Activated CD4-positive, alpha-beta memory T cell treated with anti-CD3 and anti-CD28 coated beads, Interleukin-2, amount 10 ng/mL, durations not matched to agents 7 days and 5 days (primary cell): Measurements from ENCODE around the gene SNRPD1. TPM values are rescaled to one million over a fixed set of nuclear protein-coding genes. Genes with fewer than 3 reads are reported as not detected.
"Not testable (repeated sequence)": the region's sequence is repeated elsewhere in the genome, so short reads cannot be mapped to it uniquely, and the experiment has no call there.

Experiments
- CTCF ChIA-PET: fragments of 350-600 bp; sonication (Branson Sonifier 250); formaldehyde crosslinking; loops from one replicate; lab custom pipeline; 2021; ENCODE audit warnings: antibody characterized with exemption, inconsistent platforms; lab: Charles Lee
- POLR2A ChIA-PET: fragments of 350-600 bp; sonication (Branson Sonifier 250); formaldehyde crosslinking; loops from one replicate; lab custom pipeline; 2021; ENCODE audit warnings: antibody characterized with exemption; lab: Charles Lee
- DNase-seq: peaks from one replicate; pipeline ENCODE4 v3.0.0-alpha.2; 2020
- H3K27ac Mint-ChIP-seq: one replicate; pipeline ENCODE4 v1.8.0; 2021; ENCODE audit warnings: mild to moderate bottlenecking, mixed read lengths
- H3K27me3 Mint-ChIP-seq: one replicate; pipeline ENCODE4 v1.8.0; 2021; ENCODE audit warnings: mixed read lengths
- H3K36me3 Mint-ChIP-seq: one replicate; pipeline ENCODE4 v1.8.0; 2021; ENCODE audit warnings: low read depth, mixed read lengths
- H3K4me1 Mint-ChIP-seq: one replicate; pipeline ENCODE4 v1.8.0; 2021; ENCODE audit warnings: mixed read lengths
- H3K4me3 Mint-ChIP-seq: one replicate; pipeline ENCODE4 v1.8.0; 2021; ENCODE audit warnings: mild to moderate bottlenecking, mixed read lengths
- H3K9me3 Mint-ChIP-seq: one replicate; pipeline ENCODE4 v1.8.0; 2021; ENCODE audit warnings: mixed read lengths
- total RNA-seq, 2 experiments: library from RNA; stranded (reverse); gene quantifications; one replicate each; pipeline ENCODE4 v1.2.3, GENCODE V29; 2021

SNRPD1 gene
- total RNA-seq, 2 experiments from 2014 or later: 96.6 to 97.5 TPM

DNA sequence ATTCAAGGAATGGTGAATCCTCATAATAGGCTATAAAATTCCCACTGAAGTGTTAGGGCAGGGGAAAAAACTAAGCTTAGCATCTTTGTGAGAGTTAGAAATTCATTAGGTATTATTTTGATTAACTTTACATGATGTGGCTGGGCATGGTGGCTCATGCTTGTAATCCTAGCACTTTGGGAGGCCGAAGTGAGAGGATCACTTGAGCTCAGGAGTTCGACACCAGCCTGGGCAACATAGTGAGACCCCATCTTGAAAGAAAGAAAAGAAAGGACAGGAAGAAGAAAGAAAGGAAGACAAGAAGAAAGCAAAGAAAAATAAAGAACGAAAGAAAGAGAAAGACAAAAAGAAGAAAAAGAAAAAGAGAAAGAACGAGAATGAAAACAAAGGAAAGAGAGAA is 40.0 kb downstream of the SNRPD1 start:
- ChIA-PET POLR2A (no interaction called here), CTCF (no interaction called here)
- no peak for DNase-seq
- Mint-ChIP-seq H3K9me3 (peaks cover 2% of the 10 kb centered on the region), H3K36me3 (peaks cover 41% of the 10 kb centered on the region), H3K4me3 (no peak overlapping the region), H3K4me1 (peaks cover 5% of the 10 kb centered on the region), H3K27ac (no peak overlapping the region), H3K27me3 (no peaks in the 10 kb centered on the region)

DNA sequence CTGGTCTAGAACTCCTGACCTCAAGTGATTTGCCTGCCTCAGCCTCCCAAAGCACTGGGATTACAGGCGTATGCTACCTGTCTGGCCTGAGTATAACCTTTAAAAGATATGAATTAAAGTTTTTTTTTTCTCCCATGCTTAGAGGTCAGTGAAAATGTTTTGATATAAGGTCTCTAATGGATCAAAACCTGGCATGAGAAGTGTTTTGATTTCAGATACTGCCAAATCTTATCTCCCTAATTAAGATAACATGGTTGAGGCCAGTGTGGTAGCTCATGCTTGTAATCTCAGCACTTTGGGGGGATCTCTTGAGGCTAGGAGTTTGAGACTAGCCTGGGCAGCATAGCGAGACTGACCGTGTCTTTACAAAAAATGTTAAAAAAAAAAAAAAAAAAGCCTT is 41.2 kb downstream of the SNRPD1 start:
- Mint-ChIP-seq H3K27ac (no peak overlapping the region), H3K4me1 (peaks cover 5% of the 10 kb centered on the region), H3K36me3 (peaks cover 44% of the 10 kb centered on the region), H3K4me3 (no peak overlapping the region), H3K27me3 (no peaks in the 10 kb centered on the region), H3K9me3 (peaks cover 2% of the 10 kb centered on the region)
- no peak for DNase-seq
- POLR2A ChIA-PET: interaction anchor here (1.2 kb wide), 1 partner anchor 21 kb away, joined by 4 read pairs; no protein-coding TSS in a partner anchor
- CTCF ChIA-PET: no interaction called here

DNA sequence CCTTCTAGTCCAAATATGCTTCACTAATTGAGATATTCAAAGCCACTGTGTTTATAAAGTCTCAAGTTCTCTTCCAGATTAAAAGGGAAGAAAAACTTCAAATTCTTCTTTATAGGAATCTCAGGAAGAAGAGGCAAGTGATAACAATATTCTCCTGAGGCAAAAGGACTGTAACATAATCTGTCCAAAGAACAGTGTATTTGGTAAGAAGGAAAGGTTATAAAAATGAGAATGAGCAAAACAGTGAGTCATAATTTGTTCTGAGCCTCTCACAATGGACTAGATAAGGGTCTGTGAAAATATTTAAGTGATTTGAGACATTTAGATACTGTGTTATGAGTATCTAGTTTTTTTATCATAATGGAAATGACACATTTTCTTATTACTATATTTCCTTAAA is 44.3 kb downstream of the SNRPD1 start:
- DNase-seq: no peak
- Mint-ChIP-seq H3K4me1 (peaks cover 11% of the 10 kb centered on the region), H3K27ac (no peak overlapping the region), H3K27me3 (no peaks in the 10 kb centered on the region), H3K36me3 (peaks cover 56% of the 10 kb centered on the region), H3K9me3 (peaks cover 2% of the 10 kb centered on the region), H3K4me3 (no peak overlapping the region)
- ChIA-PET POLR2A (no interaction called here), CTCF (no interaction called here)

DNA sequence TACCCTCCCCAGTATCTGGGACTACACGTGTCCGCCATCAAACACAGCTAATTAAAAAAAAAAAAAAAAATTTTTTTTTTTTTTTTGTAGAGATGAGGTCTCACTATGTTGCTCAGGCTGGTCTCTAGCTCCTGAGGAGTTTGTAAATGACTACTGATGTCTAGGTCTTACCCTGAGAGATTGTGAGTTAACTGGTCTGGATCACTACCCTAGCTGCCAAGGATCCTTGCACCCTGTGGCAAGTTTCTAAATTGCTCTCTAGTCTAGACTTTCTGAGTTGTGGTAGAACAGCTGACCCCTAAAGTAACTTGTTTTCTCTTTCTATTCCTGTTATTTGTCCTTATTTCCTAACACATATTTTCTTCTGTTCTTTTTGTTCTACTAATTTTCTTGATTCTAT is 48.0 kb downstream of the SNRPD1 start:
- ChIA-PET CTCF (interaction anchor here (0.7 to 1.7 kb wide), 2 partner anchors 59 to 461 kb away, joined by 4 read pairs; partner anchors contain the start of gene ESCO1), POLR2A (interaction anchor here (1.1 kb wide), 1 partner anchor 22 kb away, joined by 3 read pairs; no protein-coding TSS in a partner anchor)
- H3K27me3 Mint-ChIP-seq: no peaks in the 10 kb centered on the region
- H3K9me3 Mint-ChIP-seq: no peaks in the 10 kb centered on the region
- peaks cover 7% of the 10 kb centered on the region for H3K4me1 Mint-ChIP-seq
- H3K27ac Mint-ChIP-seq: no peak overlapping the region
- H3K36me3 Mint-ChIP-seq: peaks cover 55% of the 10 kb centered on the region
- no peak for DNase-seq
- H3K4me3 Mint-ChIP-seq: no peak overlapping the region

DNA sequence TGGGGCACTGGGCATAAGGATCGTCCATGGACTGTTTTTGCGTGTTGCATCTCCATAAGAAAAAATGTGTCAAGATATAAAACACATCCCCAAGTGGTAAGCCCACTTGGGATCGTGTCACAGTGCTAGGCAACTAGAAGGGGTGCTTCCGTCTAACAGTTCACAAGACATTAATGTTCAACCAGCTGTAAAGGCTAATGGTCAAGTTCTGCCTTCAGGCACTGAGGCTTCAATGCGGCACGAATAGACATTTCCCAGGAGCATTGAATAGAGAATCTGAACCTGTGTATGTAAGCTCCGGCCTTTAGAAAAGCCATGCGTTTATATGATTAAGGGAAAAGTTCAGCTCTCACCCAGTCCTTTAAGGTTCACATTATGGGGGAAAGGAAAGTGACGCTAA is 50.5 kb downstream of the SNRPD1 start:
- ChIA-PET CTCF (interaction anchor here (1.2 to 1.3 kb wide), 2 partner anchors 20 to 50 kb away, joined by 3 to 6 read pairs; partner anchors contain the start of gene SNRPD1), POLR2A (interaction anchor here (0.5 kb wide), 1 partner anchor 91 kb away, joined by 3 read pairs; no protein-coding TSS in a partner anchor)
- no peak for DNase-seq
- H3K4me1 Mint-ChIP-seq: peaks cover 7% of the 10 kb centered on the region
- H3K27me3 Mint-ChIP-seq: no peaks in the 10 kb centered on the region
- peaks cover 45% of the 10 kb centered on the region for H3K36me3 Mint-ChIP-seq
- no peaks in the 10 kb centered on the region for H3K9me3 Mint-ChIP-seq
- no peak overlapping the region for H3K27ac Mint-ChIP-seq
- no peak overlapping the region for H3K4me3 Mint-ChIP-seq

DNA sequence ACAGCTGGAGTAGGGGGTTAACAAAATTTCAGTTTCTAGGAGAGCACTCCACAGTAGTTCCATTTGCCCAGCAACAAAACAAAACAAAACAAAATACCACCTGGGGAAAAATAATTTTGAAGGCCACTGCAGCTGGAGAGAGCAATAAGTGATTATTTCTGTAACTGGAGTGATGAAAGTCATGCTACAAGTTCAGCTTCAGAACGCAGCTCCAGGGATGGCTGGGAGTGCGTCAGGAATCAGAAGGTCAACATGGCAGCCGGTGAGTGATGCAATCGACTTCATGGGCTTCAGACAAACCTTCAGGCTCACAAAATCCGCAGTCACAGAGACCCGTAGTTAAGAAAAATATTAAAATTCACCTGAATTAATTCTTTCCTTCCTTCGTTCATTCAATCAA is 51.5 kb downstream of the SNRPD1 start:
- H3K9me3 Mint-ChIP-seq: no peaks in the 10 kb centered on the region
- H3K4me1 Mint-ChIP-seq: peaks cover 7% of the 10 kb centered on the region
- DNase-seq: no peak
- peaks cover 42% of the 10 kb centered on the region for H3K36me3 Mint-ChIP-seq
- no peak overlapping the region for H3K27ac Mint-ChIP-seq
- ChIA-PET CTCF (interaction anchor here (1.2 to 1.3 kb wide), 2 partner anchors 19 to 51 kb away, joined by 3 to 6 read pairs; partner anchors contain the start of gene SNRPD1), POLR2A (no interaction called here)
- no peak overlapping the region for H3K4me3 Mint-ChIP-seq
- H3K27me3 Mint-ChIP-seq: no peaks in the 10 kb centered on the region

DNA sequence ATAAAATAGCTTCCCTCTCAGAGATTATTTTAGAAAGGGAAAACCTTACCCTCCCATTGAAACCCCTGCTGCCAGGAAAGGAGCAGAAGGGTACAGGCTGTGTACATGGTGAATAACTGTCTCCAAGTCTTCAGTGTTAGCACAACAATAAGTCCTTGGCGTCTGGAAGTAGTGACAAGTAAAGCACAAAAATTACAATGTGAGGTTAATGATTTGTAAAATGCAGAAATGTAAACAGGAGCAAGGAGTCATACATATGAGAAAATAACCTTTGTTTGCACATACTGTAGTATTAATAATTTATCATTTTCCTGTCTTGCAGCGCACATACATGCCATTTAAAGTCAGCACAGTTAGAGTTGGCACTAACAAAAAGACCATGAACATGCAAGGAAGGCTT is 52.0 kb downstream of the SNRPD1 start:
- CTCF ChIA-PET: interaction anchor here (0.6 to 1.2 kb wide), 2 partner anchors 51 to 85 kb away, joined by 4 to 6 read pairs; partner anchors contain the start of gene SNRPD1
- no peak for DNase-seq
- H3K27me3 Mint-ChIP-seq: no peaks in the 10 kb centered on the region
- POLR2A ChIA-PET: interaction anchor here (1.2 kb wide), 1 partner anchor 16 kb away, joined by 5 read pairs; no protein-coding TSS in a partner anchor
- peaks cover 7% of the 10 kb centered on the region for H3K4me1 Mint-ChIP-seq
- H3K9me3 Mint-ChIP-seq: no peaks in the 10 kb centered on the region
- H3K36me3 Mint-ChIP-seq: peaks cover 38% of the 10 kb centered on the region
- no peak overlapping the region for H3K27ac Mint-ChIP-seq
- no peak overlapping the region for H3K4me3 Mint-ChIP-seq

DNA sequence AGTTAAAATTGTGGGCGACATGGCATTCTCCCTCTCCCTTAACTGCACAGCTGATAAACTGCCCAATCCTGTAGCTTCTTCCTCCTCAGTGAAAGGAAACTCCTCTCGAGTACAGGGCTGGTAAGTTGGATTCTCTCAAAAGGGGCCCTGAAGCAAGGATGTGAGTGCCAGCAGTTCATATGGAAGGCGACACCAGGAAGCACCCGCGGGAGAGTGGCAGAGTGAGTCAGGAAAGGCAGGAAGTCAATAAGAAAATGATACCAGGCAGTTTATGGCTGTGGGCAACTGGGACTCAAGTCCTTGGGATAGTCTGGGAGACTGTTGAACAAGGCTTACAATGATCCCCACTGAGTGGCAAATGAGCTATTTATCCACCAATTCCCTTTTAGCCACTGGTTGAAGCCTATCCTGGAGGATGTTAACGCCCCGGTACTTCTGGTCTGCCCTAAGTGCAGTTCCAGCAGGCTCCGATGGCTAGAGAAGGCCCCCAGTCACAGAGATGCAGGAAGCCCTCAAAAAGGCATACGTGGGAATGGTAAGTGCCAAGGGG is 57.7 kb downstream of the SNRPD1 start:
- CTCF ChIA-PET: interaction anchor here (1.2 kb wide), 1 partner anchor 13 kb away, joined by 3 read pairs; no protein-coding TSS in a partner anchor
- Mint-ChIP-seq H3K4me3 (no peak overlapping the region), H3K9me3 (no peaks in the 10 kb centered on the region), H3K36me3 (peaks cover 11% of the 10 kb centered on the region), H3K4me1 (peaks cover under 1% of the 10 kb centered on the region), H3K27me3 (no peaks in the 10 kb centered on the region), H3K27ac (no peak overlapping the region)
- DNase-seq: no peak
- POLR2A ChIA-PET: no interaction called here

DNA sequence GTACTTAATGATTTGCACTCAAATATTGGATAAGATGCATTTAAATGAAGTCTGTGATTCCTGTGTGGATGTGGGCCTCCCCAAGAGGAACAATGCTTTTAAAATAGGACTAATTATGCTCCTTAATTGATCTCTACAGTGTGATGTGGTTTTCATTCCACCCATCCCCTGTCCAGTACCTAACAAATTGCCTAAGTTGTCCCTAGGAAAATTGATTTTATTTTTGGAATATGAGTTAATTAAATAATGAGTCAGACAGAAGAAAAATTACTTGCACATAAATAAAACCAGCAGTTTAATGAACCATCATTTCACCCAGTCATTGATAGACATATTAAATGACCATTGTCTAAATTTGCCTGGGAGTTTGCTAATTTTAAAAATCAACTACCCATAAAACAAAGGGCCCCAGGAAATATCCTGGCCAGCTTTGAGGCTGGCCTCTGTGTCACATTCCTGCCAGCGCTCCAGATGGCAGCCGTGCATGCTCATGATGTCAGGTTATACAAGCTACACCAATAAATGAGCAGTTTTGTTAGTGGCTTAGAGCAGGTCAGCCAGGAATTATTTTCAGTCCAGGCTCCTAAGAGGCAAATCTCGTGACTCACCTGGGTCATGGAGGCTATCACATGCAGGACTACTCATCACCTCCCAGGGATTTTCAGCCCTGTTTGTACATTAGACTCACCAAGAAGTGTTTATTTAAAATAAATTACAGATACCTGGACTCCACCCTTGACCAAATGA is 60.6 kb downstream of the SNRPD1 start:
- Mint-ChIP-seq H3K27ac (no peak overlapping the region), H3K4me3 (no peak overlapping the region), H3K4me1 (peaks cover 10% of the 10 kb centered on the region), H3K9me3 (no peaks in the 10 kb centered on the region), H3K27me3 (no peaks in the 10 kb centered on the region), H3K36me3 (peaks cover 15% of the 10 kb centered on the region)
- CTCF ChIA-PET: no interaction called here
- POLR2A ChIA-PET: interaction anchor here (1.4 kb wide), 1 partner anchor 10 kb away, joined by 5 read pairs; no protein-coding TSS in a partner anchor
- DNase-seq: no peak

DNA sequence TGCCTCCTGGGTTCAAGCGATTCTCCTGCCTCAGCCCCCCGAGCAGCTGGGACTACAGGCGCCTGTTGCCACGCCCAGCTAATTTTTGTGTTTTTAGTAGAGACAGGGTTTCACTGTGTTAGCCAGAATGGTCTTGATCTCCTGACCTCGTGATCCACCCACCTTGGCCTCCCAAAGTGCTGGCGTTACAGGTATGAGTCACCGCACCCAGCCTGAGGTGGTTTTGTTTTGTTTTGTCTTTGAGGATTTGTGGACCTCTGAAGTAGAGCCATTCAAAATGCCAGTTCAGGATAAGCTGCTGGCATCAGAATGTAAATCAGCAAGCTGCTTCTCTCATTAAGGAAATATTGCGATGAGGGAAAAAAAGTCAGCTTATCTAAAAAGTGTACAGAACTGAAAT is 63.2 kb downstream of the SNRPD1 start:
- CTCF ChIA-PET: interaction anchor here (1.5 kb wide), 1 partner anchor 75 kb away, joined by 5 read pairs; the partner anchor contains the start of gene ESCO1
- Mint-ChIP-seq H3K4me1 (peaks cover 15% of the 10 kb centered on the region), H3K27ac (peak overlapping the region; percentile 16), H3K36me3 (peaks cover 23% of the 10 kb centered on the region)
- H3K4me3 Mint-ChIP-seq, H3K27me3 Mint-ChIP-seq, POLR2A ChIA-PET, H3K9me3 Mint-ChIP-seq: not testable (repeated sequence)
- DNase-seq: peak; percentile 30

DNA sequence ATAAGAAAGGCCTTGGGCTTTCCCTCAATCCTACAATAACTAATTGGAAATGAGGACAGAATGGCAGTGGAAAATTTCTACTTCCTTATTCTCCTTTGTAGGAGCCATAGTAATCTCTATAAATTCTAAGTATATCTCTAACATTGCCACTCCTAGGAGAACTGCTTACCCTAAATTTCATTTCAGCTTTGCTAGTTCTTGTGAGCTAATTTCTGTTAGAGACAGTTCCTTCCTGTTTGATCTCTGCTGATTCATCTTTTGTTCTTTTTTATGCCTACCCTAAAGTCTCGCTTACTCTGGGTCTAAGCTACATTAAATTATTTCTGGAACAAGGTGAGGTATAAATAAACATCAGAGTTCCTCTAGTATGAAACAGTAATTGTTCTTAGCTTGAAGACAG is 66.7 kb downstream of the SNRPD1 start:
- no peak overlapping the region for H3K27ac Mint-ChIP-seq
- H3K4me3 Mint-ChIP-seq: no peak overlapping the region
- DNase-seq: no peak
- H3K27me3 Mint-ChIP-seq: no peaks in the 10 kb centered on the region
- ChIA-PET POLR2A (interaction anchor here (0.8 to 1.6 kb wide), 3 partner anchors 21 to 54 kb away, joined by 3 to 5 read pairs (median 3); no protein-coding TSS in a partner anchor), CTCF (interaction anchor here (0.9 to 1.9 kb wide), 2 partner anchors 10 to 78 kb away, joined by 3 to 9 read pairs; partner anchors contain the start of gene ESCO1)
- H3K36me3 Mint-ChIP-seq: peaks cover 21% of the 10 kb centered on the region
- peaks cover 16% of the 10 kb centered on the region for H3K4me1 Mint-ChIP-seq
- no peaks in the 10 kb centered on the region for H3K9me3 Mint-ChIP-seq

DNA sequence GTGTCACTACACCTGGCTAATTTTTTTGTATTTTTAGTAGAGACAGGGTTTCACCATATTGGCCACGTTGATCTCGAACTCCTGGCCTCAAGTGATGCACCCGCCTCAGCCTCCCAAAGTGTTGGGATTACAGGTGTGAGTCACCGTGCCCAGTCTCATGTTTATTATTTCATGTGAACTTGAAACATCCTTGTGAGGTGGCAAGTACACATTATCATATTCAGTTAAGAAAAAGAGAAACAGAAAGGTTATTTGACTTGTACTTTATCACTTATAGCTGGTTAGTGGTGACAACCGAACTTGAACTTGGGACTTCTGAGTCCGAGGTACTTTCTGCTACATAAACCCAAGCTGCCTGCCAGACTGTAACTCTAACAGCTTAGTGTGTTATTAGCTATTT is 68.0 kb downstream of the SNRPD1 start:
- POLR2A ChIA-PET: interaction anchor here (0.8 kb wide), 2 partner anchors 15 to 68 kb away, joined by 3 to 5 read pairs; no protein-coding TSS in a partner anchor
- no peak for DNase-seq
- CTCF ChIA-PET: interaction anchor here (1.0 kb wide), 1 partner anchor 11 kb away, joined by 3 read pairs; no protein-coding TSS in a partner anchor

More for the DNA sequence above, 68.0 kb downstream of the SNRPD1 start:
- Mint-ChIP-seq H3K36me3 (peaks cover 27% of the 10 kb centered on the region), H3K9me3 (no peaks in the 10 kb centered on the region), H3K27ac (no peak overlapping the region), H3K27me3 (no peaks in the 10 kb centered on the region), H3K4me1 (peaks cover 19% of the 10 kb centered on the region), H3K4me3 (no peak overlapping the region)
